HAP-1 (cell line): ENCODE data around the gene BTBD2.

Source experiments
- DNase-seq, 2 experiments: peaks; one replicate each; pipeline ENCODE4 v3.0.0-alpha.2; 2016 to 2020; ENCODE audit warnings: low spot score in 2 of 2
- H3K27me3 ChIP-seq: fragments of 250-450 bp; sonication (Bioruptor Pico); 2 replicates; pipeline ENCODE4 v1.5.1; 2020; ENCODE audit warnings: low read depth, mild to moderate bottlenecking, moderate library complexity
- H3K36me3 ChIP-seq: fragments of 250-450 bp; sonication (Bioruptor Pico); replicated peaks from 2 replicates; pipeline ENCODE4 v1.5.1; 2020; ENCODE audit warnings: mild to moderate bottlenecking
- H3K4me1 ChIP-seq: fragments of 250-450 bp; sonication (Bioruptor Pico); 2 replicates; pipeline ENCODE4 v1.5.1; 2020; ENCODE audit warnings: mild to moderate bottlenecking
- H3K4me3 ChIP-seq: fragments of 250-450 bp; sonication (Bioruptor Pico); 2 replicates; pipeline ENCODE4 v1.5.1; 2020; ENCODE audit warnings: mild to moderate bottlenecking, moderate library complexity
- H3K9me3 ChIP-seq: fragments of 250-450 bp; sonication (Bioruptor Pico); 2 replicates; pipeline ENCODE4 v1.5.1; 2020; ENCODE audit warnings: mild to moderate bottlenecking, moderate library complexity
- in situ Hi-C: fragments of 300-500 bp; cut with MboI; formaldehyde crosslinking; loops from 3 replicates; pipeline ENCODE4 v1.14.3; 2020; ENCODE audit warnings: low sequenced_read_pairs, inconsistent platforms, mixed read lengths

BTBD2 gene

DNA sequence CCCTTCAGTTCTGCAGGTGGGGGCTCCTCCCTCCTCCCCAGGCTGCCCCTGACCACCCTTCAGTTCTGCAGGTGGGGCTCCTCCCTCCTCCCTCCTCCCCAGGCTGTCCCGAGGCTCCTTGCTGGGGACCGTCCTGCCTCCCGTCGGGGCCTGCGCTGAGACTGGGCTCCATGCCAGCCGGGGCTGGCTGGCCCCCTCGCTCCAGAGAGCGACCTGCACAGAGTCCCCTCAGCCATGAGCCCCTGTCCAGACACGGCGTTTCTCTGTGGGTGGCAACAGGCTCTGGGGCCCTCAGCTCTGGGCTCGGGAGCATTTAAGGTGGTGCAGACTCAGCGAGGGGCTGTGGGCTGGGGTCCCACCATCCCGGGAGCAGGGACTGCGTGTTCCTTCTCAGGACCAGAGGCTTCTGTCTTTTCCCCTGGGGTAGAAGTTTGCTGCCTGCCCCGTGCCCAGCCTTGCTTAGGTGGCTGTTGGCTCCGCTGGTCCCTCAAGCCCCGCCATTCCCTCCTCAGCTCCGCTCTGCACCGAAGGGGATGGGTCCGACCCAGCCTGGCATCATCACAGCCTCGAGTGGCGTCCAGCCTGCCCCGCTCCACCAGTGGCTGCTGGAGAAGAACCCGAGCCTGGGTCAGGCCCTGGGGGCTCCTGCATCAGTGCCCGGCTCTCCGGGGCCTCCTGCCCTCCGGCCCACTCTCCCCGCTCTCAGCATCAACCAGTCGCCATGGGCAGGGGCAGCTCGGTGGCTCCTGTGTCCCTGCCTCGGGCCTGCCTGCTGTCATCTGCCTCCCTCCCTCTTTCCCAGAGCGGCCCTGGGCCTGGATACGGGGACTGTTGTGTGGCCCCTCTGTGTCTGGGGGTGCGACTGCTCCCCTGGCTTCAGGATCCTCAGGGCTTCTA lies 47.0 kb downstream of the BTBD2 start:
- H3K4me1 ChIP-seq, result no peaks in the 10 kb centered on the region

DNA sequence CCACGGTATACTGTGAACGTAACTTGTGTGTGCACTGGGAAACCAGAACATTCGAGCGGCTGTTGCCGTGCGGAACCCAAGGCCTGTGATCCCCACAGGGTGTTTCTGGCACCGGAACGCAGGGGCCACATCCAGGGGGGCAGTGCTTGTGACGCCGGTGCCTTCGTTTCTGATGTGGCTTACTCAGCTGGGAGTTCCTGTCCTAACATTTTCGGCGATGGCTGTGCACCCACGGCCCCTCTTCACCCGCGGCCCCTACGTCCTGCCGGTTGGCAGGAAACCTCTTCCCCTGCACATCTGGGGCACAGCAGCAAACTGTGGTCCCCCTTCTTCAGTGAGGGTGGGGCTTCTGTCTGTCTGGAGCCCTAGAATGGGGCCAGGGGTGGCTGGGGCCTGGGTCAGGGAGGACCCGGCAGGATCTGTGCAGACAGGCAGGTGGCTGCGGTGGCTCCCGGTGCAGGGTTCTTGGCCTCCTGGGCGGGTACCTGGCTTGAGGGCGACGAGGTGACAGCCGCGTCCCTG lies 48.4 kb downstream of the BTBD2 start:
- in situ Hi-C loops, result no loop called here
- Histone ChIP-seq H3K27me3 (no peaks in the 10 kb centered on the region), H3K9me3 (no peaks in the 10 kb centered on the region), H3K4me1 (no peaks in the 10 kb centered on the region), H3K4me3 (no peak overlapping the region), H3K36me3 (peaks cover 14% of the 10 kb centered on the region)
- no peak for DNase-seq

More for the DNA sequence above, 47.0 kb downstream of the BTBD2 start:
- no peak overlapping the region for H3K4me3 ChIP-seq
- peaks cover 10% of the 10 kb centered on the region for H3K36me3 ChIP-seq
- H3K27me3 ChIP-seq, result no peaks in the 10 kb centered on the region
- in situ Hi-C loops, result no loop called here
- H3K9me3 ChIP-seq, result no peaks in the 10 kb centered on the region
- DNase-seq, result no peak

DNA sequence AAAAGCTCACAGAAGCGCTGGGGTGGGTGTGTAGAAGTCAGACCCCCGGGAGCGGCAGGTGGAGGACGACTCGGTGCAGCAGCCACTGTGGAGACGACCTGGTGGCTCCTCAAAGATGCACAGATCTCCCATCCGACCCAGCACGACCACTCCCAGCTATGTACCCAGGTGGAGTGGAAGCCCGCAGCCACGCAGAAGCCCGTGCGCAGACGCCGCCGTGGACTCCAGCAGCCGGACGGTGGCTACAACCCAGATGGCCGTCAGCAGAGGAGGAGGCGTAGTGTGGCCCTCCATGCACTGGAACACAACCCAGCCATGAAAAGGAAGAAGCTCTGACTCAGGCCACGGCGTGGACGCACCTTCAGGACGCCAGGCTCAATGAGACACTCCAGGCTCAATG lies 52.8 kb downstream of the BTBD2 start:
- H3K4me1 ChIP-seq, result no peaks in the 10 kb centered on the region
- in situ Hi-C loops, result no loop called here
- no peak for DNase-seq
- H3K4me3 ChIP-seq, result no peak overlapping the region
- no peaks in the 10 kb centered on the region for H3K27me3 ChIP-seq
- H3K36me3 ChIP-seq, result peaks cover 4% of the 10 kb centered on the region; the same call in 1 of the 2 replicates
- no peaks in the 10 kb centered on the region for H3K9me3 ChIP-seq

DNA sequence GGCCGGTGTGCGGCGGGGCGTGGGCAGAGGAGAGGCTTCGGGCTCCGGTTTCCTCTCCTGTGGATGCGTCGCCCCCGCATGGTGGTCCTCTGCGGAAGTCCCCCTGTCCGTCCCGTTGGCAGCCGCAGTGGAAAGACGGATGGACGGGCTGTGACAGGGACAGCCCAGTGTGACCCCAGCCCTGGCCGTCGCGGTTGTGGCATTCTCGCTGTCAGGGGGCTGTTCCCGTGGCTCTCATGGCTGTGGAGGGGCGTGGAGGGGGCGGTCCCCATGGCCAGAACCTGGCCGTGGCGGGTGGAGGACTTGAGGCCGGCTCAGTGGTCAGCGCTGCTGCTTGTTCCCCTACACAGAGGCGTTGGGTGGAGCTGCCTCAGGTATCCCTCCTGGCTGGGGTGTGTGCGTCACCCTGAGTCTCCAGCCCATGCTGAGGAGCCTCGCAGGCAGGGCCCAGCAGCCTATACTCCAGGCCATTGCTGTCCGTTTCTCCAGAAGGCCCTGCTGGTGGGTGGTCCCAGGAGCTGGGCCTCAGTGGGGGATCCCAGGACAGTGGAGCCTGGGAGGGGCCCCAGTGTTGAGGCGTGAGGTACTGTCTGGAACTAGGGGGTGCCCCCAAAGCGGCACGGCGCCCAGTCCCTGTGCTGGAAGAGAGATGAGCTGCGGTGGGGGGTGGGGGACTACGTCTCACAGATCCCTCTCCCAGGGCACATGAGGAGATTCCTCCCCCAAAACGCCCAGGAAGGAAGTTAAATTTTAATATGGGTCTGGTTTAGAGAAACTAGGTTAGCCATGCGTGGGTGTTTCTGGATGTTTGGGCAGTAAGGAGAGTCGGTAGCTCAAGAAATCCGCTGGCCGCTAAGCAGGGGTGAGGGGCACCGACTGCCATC lies 54.3 kb downstream of the BTBD2 start:
- Histone ChIP-seq H3K4me3 (no peak overlapping the region), H3K9me3 (no peaks in the 10 kb centered on the region), H3K36me3 (peaks cover 4% of the 10 kb centered on the region; the same call in 1 of the 2 replicates), H3K27me3 (no peaks in the 10 kb centered on the region), H3K4me1 (no peaks in the 10 kb centered on the region)
- no peak for DNase-seq
- in situ Hi-C loops, result no loop called here

GRCh38 chr19:1959928-1960589 lies 55.5 kb downstream of the BTBD2 start:
- in situ Hi-C loops, result no loop called here
- Histone ChIP-seq H3K9me3 (no peaks in the 10 kb centered on the region), H3K27me3 (no peaks in the 10 kb centered on the region), H3K36me3 (peaks cover 4% of the 10 kb centered on the region; the same call in 1 of the 2 replicates), H3K4me3 (no peak overlapping the region), H3K4me1 (no peaks in the 10 kb centered on the region)
- DNase-seq, result no peak

- no peaks in the 10 kb centered on the region for H3K27me3 ChIP-seq
- peaks cover 2% of the 10 kb centered on the region; the same call in 1 of the 2 replicates for H3K36me3 ChIP-seq
- DNase-seq, result no peak
- no peak overlapping the region for H3K4me3 ChIP-seq
- H3K4me1 ChIP-seq, result no peaks in the 10 kb centered on the region
- H3K9me3 ChIP-seq, result no peaks in the 10 kb centered on the region
- in situ Hi-C loops, result no loop called here
These were observed 57.8 kb downstream of the BTBD2 start for GRCh38 chr19:1957562-1958248.

DNA sequence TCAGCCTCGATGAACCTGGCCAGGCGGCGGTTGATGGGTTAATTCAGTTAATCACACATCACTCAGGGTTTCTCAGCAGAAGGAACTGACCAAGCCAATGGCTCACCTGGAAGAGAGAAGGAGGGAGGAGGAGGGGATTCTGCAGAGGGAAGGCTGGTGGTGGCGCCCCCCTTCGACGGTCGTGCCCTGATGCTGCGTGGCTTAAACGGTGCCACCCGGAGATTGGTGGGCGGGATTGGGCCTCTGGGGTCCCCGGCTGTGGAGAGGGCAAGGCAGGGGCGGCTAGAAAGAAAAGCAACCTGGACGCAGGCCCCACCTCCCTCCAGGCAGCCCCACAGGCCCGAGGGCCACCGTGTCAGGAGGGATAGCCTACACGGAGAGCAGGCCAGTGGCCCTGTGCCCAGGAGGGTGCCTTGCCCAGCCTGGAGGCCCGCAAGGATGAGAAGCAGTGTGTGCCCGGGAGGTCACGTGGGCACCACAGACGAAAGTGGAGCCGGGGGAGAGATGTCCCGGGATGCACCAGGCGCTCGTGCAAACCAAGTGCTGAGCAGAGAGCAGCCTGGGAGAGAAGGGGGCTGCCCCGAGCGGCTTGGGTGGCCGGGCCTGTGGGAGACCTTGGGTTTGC lies 58.5 kb downstream of the BTBD2 start:
- Histone ChIP-seq H3K4me3 (no peak overlapping the region), H3K9me3 (no peaks in the 10 kb centered on the region), H3K4me1 (no peaks in the 10 kb centered on the region), H3K27me3 (no peaks in the 10 kb centered on the region), H3K36me3 (no peaks in the 10 kb centered on the region; the same call in 1 of the 2 replicates)
- no peak for DNase-seq
- in situ Hi-C loops, result no loop called here

- DNase-seq, result no peak
- no peaks in the 10 kb centered on the region for H3K27me3 ChIP-seq
- H3K36me3 ChIP-seq, result no peaks in the 10 kb centered on the region; the same call in 1 of the 2 replicates
- H3K4me3 ChIP-seq, result no peak overlapping the region
- in situ Hi-C loops, result no loop called here
- H3K9me3 ChIP-seq, result no peaks in the 10 kb centered on the region
- H3K4me1 ChIP-seq, result no peaks in the 10 kb centered on the region
These were observed 59.4 kb downstream of the BTBD2 start for GRCh38 chr19:1956122-1956494.

GRCh38 chr19:1955171-1956121 lies 60.1 kb downstream of the BTBD2 start:
- no peaks in the 10 kb centered on the region; the same call in 1 of the 2 replicates for H3K36me3 ChIP-seq
- no peak overlapping the region for H3K4me3 ChIP-seq
- H3K9me3 ChIP-seq, result no peaks in the 10 kb centered on the region
- H3K4me1 ChIP-seq, result no peaks in the 10 kb centered on the region
- DNase-seq, result no peak
- in situ Hi-C loops, result no loop called here
- no peaks in the 10 kb centered on the region for H3K27me3 ChIP-seq

DNA sequence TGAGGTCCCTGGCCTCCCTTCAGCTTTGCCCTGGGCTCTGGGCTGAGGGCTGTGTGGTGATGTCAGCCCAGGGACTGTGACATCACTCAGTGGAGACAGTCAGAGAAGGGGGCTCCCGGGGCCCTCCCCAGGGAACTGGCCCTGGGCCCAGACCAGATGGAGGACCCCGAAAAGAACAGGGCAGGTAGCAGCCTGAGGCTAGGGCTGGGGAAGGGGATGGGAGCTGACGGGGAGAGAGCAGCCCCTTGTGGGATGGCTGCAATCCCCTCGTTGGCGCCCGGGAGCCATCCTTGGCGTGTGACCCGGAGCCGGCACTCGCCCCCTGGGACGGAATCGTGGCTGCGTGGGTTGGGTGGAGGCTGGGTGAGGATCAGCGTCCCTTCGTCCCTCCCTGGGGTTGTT lies 61.0 kb downstream of the BTBD2 start:
- H3K36me3 ChIP-seq, result peaks cover 3% of the 10 kb centered on the region
- in situ Hi-C loops, result no loop called here
- H3K4me3 ChIP-seq, result no peak overlapping the region
- H3K27me3 ChIP-seq, result no peaks in the 10 kb centered on the region
- no peaks in the 10 kb centered on the region for H3K9me3 ChIP-seq
- no peak for DNase-seq
- H3K4me1 ChIP-seq, result no peaks in the 10 kb centered on the region

- Histone ChIP-seq H3K9me3 (no peaks in the 10 kb centered on the region), H3K4me3 (no peak overlapping the region), H3K36me3 (peaks cover 6% of the 10 kb centered on the region), H3K27me3 (no peaks in the 10 kb centered on the region), H3K4me1 (no peaks in the 10 kb centered on the region)
- in situ Hi-C loops, result no loop called here
- no peak for DNase-seq
These were observed 61.9 kb downstream of the BTBD2 start for GRCh38 chr19:1953441-1954094.
